Hepatocyte (in vitro differentiated cells): ENCODE data around the gene SEZ6.

Experiments used
- EZH2 ChIP-seq: fragments of 200-600 bp; sonication (generic); IDR thresholded peaks from 2 replicates; pipeline ENCODE4 v1.6.1; 2016; ENCODE audit warnings: antibody characterized with exemption, mild to moderate bottlenecking, borderline replicate concordance
- TF ChIP-seq, protein P1 (sequence below): fragments of 200-600 bp; sonication (generic); IDR thresholded peaks from 2 replicates; pipeline ENCODE4 v1.5.1; 2016; ENCODE audit warnings: antibody characterized with exemption, mild to moderate bottlenecking; ENCODE audit not compliant: poor library complexity

DNA sequence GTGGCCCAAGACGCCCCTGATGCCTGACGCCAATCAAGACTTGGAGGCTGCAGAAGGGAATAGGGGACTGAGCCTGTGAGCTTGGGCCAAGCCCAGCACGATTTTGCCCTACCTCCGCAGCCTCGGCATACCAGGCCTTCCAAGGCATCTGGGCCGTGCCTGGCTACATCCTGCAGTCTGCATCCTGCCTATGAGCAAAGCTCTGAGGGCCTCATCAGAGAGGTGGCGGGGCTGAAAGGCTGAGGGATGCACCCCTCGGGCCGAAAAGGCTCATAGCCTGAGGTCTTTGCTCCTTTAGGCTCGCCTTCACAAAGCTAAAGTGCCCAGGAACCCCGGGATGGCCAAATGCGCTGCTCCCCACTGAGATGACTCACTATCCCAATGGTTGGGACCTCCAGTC lies 2.5 kb downstream of the SEZ6 start:
- TF ChIP-seq, protein P1, sequence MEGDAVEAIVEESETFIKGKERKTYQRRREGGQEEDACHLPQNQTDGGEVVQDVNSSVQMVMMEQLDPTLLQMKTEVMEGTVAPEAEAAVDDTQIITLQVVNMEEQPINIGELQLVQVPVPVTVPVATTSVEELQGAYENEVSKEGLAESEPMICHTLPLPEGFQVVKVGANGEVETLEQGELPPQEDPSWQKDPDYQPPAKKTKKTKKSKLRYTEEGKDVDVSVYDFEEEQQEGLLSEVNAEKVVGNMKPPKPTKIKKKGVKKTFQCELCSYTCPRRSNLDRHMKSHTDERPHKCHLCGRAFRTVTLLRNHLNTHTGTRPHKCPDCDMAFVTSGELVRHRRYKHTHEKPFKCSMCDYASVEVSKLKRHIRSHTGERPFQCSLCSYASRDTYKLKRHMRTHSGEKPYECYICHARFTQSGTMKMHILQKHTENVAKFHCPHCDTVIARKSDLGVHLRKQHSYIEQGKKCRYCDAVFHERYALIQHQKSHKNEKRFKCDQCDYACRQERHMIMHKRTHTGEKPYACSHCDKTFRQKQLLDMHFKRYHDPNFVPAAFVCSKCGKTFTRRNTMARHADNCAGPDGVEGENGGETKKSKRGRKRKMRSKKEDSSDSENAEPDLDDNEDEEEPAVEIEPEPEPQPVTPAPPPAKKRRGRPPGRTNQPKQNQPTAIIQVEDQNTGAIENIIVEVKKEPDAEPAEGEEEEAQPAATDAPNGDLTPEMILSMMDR = no peak
- TF ChIP-seq EZH2 = no peak
